Sigmoid colon (tissue), 7 donors: ENCODE results near the gene CCDC60. TPM values are rescaled to one million over a fixed set of nuclear protein-coding genes. Genes with fewer than 3 reads are reported as not detected.

Experiments used
- DNase-seq: peaks from one replicate; pipeline ENCODE4 v3.0.0-alpha.2; 2019
- H3K27ac ChIP-seq, 4 donors: fragments of 200-600 bp; sonication (generic); one replicate each; pipeline ENCODE4 v1.5.1; 2016 to 2019; ENCODE audit warnings: mild to moderate bottlenecking in 1 of 4
- H3K27me3 ChIP-seq, 3 donors: fragments of 200-600 bp; sonication (generic); one replicate each; pipeline ENCODE4 v1.5.1; 2019; ENCODE audit warnings: mild to moderate bottlenecking in 1 of 3
- H3K36me3 ChIP-seq, 4 donors: fragments of 200-600 bp; sonication (generic); one replicate each; pipeline ENCODE4 v1.5.1; 2016 to 2019
- H3K4me1 ChIP-seq, 4 donors: fragments of 200-600 bp; sonication (generic); one replicate each; pipeline ENCODE4 v1.5.1; 2017 to 2019
- H3K4me3 ChIP-seq, 4 donors: fragments of 200-600 bp; sonication (generic); one replicate each; pipeline ENCODE4 v1.5.1; 2017 to 2019; ENCODE audit warnings: mild to moderate bottlenecking in 2 of 4, moderate library complexity in 1 of 4
- H3K9me3 ChIP-seq, 4 donors: fragments of 200-600 bp in 3 of 4; sonication (generic) in 3 of 4; one replicate each; pipeline versions ENCODE4 v1.5.1 to v1.6.1; 2013 to 2019
- CTCF ChIP-seq, 4 experiments: fragments of 450-650 bp in 3 of 4; fragments of 200-600 bp in 1 of 4; IDR thresholded peaks; one replicate each; pipeline ENCODE4 v1.5.1; 2016 to 2019; ENCODE audit warnings: antibody characterized with exemption in 4 of 4, mild to moderate bottlenecking in 3 of 4, moderate library complexity in 2 of 4
- EP300 ChIP-seq, 4 donors: sonication (generic); formaldehyde crosslinking; IDR thresholded peaks; one replicate each; pipeline ENCODE4 v1.6.1; 2017; ENCODE audit warnings: antibody characterized with exemption in 4 of 4
- POLR2A ChIP-seq, 2 donors: fragments of 450-650 bp; IDR thresholded peaks; one replicate each; pipeline ENCODE4 v1.6.1; 2016; ENCODE audit warnings: antibody characterized with exemption in 2 of 2, mild to moderate bottlenecking in 2 of 2, moderate library complexity in 2 of 2
- POLR2AphosphoS5 ChIP-seq, 4 donors: sonication (generic); formaldehyde crosslinking; IDR thresholded peaks; one replicate each; pipeline ENCODE4 v1.6.1; 2017; ENCODE audit warnings: antibody characterized with exemption in 4 of 4
- WGBS, 2 donors: extraction: QIAGEN DNeasy Blood & Tissue Kit; methylation state at CpG; one replicate each; pipeline ENCODE4 v1.1.7; 2013; 5-methylcytosine and 5-hydroxymethylcytosine counted together
- intact Hi-C: fragments of 100-400 bp; cut with DNase I; formaldehyde crosslinking; loops from one replicate; pipeline ENCODE4 v1.15.1; 2023
- polyA plus RNA-seq, 3 donors: library from polyadenylated mRNA; stranded (reverse); fragments of 200-250 nt; gene quantifications; one replicate each; pipeline ENCODE4 v1.2.3, GENCODE V29; 2013
- total RNA-seq, 4 donors: library from RNA; depleted of rRNA; stranded (reverse); fragments of >200 nt; gene quantifications; one replicate each; pipeline ENCODE4 v1.1.0, GENCODE V29; 2016
- donor health status: healthy with polysubstance abuse.
- donor health status: Bipolar disorder and iron deficiency.
- donor health status: healthy.

Gene CCDC60
- total and polyA plus RNA-seq, 7 donors, result 1.1 to 10.4 (median 1.6) TPM

- TF ChIP-seq POLR2A (IDR thresholded peaks at IDR 0.05), result no peak
- TF ChIP-seq CTCF (IDR thresholded peaks at IDR 0.05), result no peak
- no peak for TF ChIP-seq POLR2AphosphoS5 (IDR thresholded peaks at IDR 0.05)
- no peak for TF ChIP-seq EP300 (IDR thresholded peaks at IDR 0.05)
- Histone ChIP-seq H3K4me3 (no peak overlapping the region), H3K9me3 (no peaks in the 10 kb centered on the region), H3K27me3 (no peaks in the 10 kb centered on the region), H3K36me3 (no peaks in the 10 kb centered on the region), H3K4me1 (no peaks in the 10 kb centered on the region), H3K27ac (peak overlapping the region in 1 of 4 donors; percentile 22)
- intact Hi-C loops, result no loop called here
- DNase-seq, result no peak
- 69 to 73% methylated on average over 4 of the region's 4 CpGs for WGBS, 2 donors
These were observed 64.8 kb downstream of the CCDC60 start for GRCh38 chr12:119399301-119399700.

- no peak overlapping the region for H3K4me3 ChIP-seq
- H3K36me3 ChIP-seq, result no peaks in the 10 kb centered on the region
- peaks cover 0 to 6% (median 0%) of the 10 kb centered on the region in 4 donors for H3K4me1 ChIP-seq
- no peaks in the 10 kb centered on the region for H3K9me3 ChIP-seq
- intact Hi-C loops, result no loop called here
- WGBS, 2 donors, result 55 to 80% methylated on average over 2 of the region's 2 CpGs
- H3K27ac ChIP-seq, result no peak overlapping the region
- no peak for DNase-seq
- no peaks in the 10 kb centered on the region for H3K27me3 ChIP-seq
- no peak for TF ChIP-seq EP300 (IDR thresholded peaks at IDR 0.05)
- no peak for TF ChIP-seq CTCF (IDR thresholded peaks at IDR 0.05)
- no peak for TF ChIP-seq POLR2AphosphoS5 (IDR thresholded peaks at IDR 0.05)
- no peak for TF ChIP-seq POLR2A (IDR thresholded peaks at IDR 0.05)
These were observed 71.8 kb downstream of the CCDC60 start for GRCh38 chr12:119406308-119406707.

- Histone ChIP-seq H3K27ac (no peak overlapping the region), H3K36me3 (no peaks in the 10 kb centered on the region), H3K4me3 (no peak overlapping the region), H3K27me3 (no peaks in the 10 kb centered on the region), H3K4me1 (peaks cover 0 to 8% (median 2%) of the 10 kb centered on the region in 4 donors), H3K9me3 (no peaks in the 10 kb centered on the region)
- WGBS, 2 donors, result 72 to 82% methylated on average over 4 of the region's 4 CpGs
- TF ChIP-seq POLR2AphosphoS5 (IDR thresholded peaks at IDR 0.05) (no peak), EP300 (IDR thresholded peaks at IDR 0.05) (no peak), POLR2A (IDR thresholded peaks at IDR 0.05) (no peak), CTCF (IDR thresholded peaks at IDR 0.05) (no peak)
- intact Hi-C loops, result no loop called here
- no peak for DNase-seq
These were observed 72.3 kb downstream of the CCDC60 start for GRCh38 chr12:119406811-119407210.

GRCh38 chr12:119409043-119409442 lies 74.5 kb downstream of the CCDC60 start:
- H3K27ac ChIP-seq, result no peak overlapping the region

More at GRCh38 chr12:119409043-119409442, 74.5 kb downstream of the CCDC60 start:
- peaks cover 0 to 20% (median 17%) of the 10 kb centered on the region in 4 donors for H3K4me1 ChIP-seq
- H3K36me3 ChIP-seq, result no peaks in the 10 kb centered on the region
- H3K27me3 ChIP-seq, result no peaks in the 10 kb centered on the region
- intact Hi-C loops, result no loop called here
- H3K9me3 ChIP-seq, result no peaks in the 10 kb centered on the region
- no peak overlapping the region for H3K4me3 ChIP-seq
- TF ChIP-seq EP300 (IDR thresholded peaks at IDR 0.05) (no peak), CTCF (IDR thresholded peaks at IDR 0.05) (no peak), POLR2AphosphoS5 (IDR thresholded peaks at IDR 0.05) (no peak), POLR2A (IDR thresholded peaks at IDR 0.05) (no peak)
- peak; percentile 39 for DNase-seq
- WGBS, 2 donors, result 88 to 91% methylated on average over 4 of the region's 4 CpGs
